ENCODE measurements around the gene ELL2.

ELL2 gene

GRCh38 chr5:95913663-95914062 is 48.0 kb downstream of the ELL2 start:
- Histone ChIP-seq H3K36me3 (no peaks in the 10 kb centered on the region), H3K4me3 (ENCODE audit: low read depth, low read length) (no peak overlapping the region), H3K4me1 (no peaks in the 10 kb centered on the region), H3K27me3 (no peaks in the 10 kb centered on the region), H3K9me3 (no peaks in the 10 kb centered on the region)
- DNase-seq, result no peak
- TF ChIP-seq CTCF (IDR thresholded peaks at IDR 0.05; ENCODE audit: low read depth, low read length), result no peak

GRCh38 chr5:95912029-95912428 is 49.6 kb downstream of the ELL2 start:
- no peaks in the 10 kb centered on the region for H3K9me3 ChIP-seq
- TF ChIP-seq CTCF (IDR thresholded peaks at IDR 0.05; ENCODE audit: low read depth, low read length), result no peak
- DNase-seq, result no peak
- no peaks in the 10 kb centered on the region for H3K36me3 ChIP-seq
- no peaks in the 10 kb centered on the region for H3K4me1 ChIP-seq
- no peak overlapping the region for H3K4me3 ChIP-seq (ENCODE audit: low read depth, low read length)
- no peaks in the 10 kb centered on the region for H3K27me3 ChIP-seq

GRCh38 chr5:95910521-95910920 is 51.1 kb downstream of the ELL2 start:
- no peaks in the 10 kb centered on the region for H3K9me3 ChIP-seq
- no peak overlapping the region for H3K4me3 ChIP-seq (ENCODE audit: low read depth, low read length)
- H3K4me1 ChIP-seq, result no peaks in the 10 kb centered on the region
- no peaks in the 10 kb centered on the region for H3K27me3 ChIP-seq
- H3K36me3 ChIP-seq, result no peaks in the 10 kb centered on the region
- no peak for DNase-seq
- TF ChIP-seq CTCF (IDR thresholded peaks at IDR 0.05; ENCODE audit: low read depth, low read length), result no peak

DNA sequence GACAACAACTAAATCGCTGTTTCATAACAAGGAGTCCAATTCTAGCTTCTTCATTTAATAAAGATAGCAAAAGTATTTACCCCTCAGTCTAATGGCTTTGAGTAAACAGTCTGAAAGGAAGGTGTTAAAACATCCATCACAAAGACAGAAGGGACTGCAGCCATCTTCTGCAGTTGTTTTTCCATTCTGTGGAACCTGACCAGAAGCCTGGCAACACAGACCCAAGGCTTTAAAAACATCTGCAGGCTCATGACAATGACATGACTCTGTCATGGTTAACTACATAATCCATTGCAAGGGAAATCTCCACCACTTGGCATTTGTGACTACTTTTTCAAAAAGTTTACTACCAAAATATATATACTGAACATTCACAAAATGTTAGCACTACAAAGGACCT is 51.9 kb downstream of the ELL2 start:
- Histone ChIP-seq H3K4me1 (no peaks in the 10 kb centered on the region), H3K4me3 (ENCODE audit: low read depth, low read length) (no peak overlapping the region), H3K9me3 (no peaks in the 10 kb centered on the region), H3K36me3 (no peaks in the 10 kb centered on the region), H3K27me3 (no peaks in the 10 kb centered on the region)
- TF ChIP-seq CTCF (IDR thresholded peaks at IDR 0.05; ENCODE audit: low read depth, low read length), result no peak
- DNase-seq, result no peak

GRCh38 chr5:95908799-95909198 is 52.9 kb downstream of the ELL2 start:
- no peak overlapping the region for H3K4me3 ChIP-seq (ENCODE audit: low read depth, low read length)
- H3K9me3 ChIP-seq, result no peaks in the 10 kb centered on the region
- H3K27me3 ChIP-seq, result no peaks in the 10 kb centered on the region
- DNase-seq, result no peak
- H3K36me3 ChIP-seq, result no peaks in the 10 kb centered on the region
- no peaks in the 10 kb centered on the region for H3K4me1 ChIP-seq
- TF ChIP-seq CTCF (IDR thresholded peaks at IDR 0.05; ENCODE audit: low read depth, low read length), result no peak

DNA sequence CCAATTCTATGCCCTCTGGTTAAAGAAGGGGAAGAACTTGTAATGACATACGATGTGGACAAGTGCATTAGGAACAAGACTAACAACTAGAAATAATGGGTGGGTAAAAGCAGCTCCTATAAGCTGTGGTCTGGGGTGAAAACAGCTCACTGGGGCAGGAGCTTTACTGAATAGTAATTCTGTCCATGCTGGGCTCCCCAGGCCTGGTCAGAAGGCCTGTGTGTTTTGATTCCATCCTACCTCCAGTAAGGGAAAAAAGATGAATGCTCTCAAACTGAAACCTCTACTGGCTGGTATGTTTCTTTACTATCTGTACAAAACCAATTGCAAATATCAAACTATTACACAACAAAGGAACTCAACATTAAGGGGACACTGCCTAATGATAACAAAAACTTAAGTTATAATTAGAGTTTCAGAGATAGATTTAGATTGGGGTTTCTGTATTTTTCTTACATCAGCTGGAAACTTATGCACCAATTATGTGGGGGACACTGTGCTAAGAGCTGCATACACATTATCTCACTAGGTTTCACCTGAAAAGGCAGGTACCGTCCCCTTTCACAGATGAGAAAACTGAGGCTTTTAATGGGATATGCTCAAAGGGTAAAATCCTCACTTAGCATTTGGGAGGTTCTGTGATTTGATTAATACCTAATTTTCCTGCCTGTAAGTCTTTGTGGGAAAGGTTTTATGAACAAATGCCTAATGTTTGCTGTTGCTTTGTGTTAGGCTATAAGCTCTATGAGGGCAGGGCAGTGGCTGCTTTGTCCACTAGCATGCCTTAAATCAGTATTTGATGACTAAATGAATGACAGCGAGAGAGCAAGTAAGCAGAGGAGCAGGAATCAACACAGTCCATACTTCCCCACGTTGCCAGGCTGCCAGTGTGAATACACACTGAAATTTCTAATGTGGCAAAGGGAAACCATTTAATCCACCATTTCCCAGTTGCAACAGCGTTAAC is 53.6 kb downstream of the ELL2 start:
- TF ChIP-seq CTCF (IDR thresholded peaks at IDR 0.05; ENCODE audit: low read depth, low read length), result no peak
- H3K4me3 ChIP-seq (ENCODE audit: low read depth, low read length), result no peak overlapping the region
- H3K36me3 ChIP-seq, result no peaks in the 10 kb centered on the region
- H3K9me3 ChIP-seq, result no peaks in the 10 kb centered on the region
- no peaks in the 10 kb centered on the region for H3K27me3 ChIP-seq
- DNase-seq, result no peak
- H3K4me1 ChIP-seq, result no peaks in the 10 kb centered on the region

Measured in BE2C (cell line).